ENCODE measurements around the gene STK24. TPM values are rescaled to one million over a fixed set of nuclear protein-coding genes. Genes with fewer than 3 reads are reported as not detected.

Gene STK24
- total RNA-seq, 1 donor from 2014 or later, result 92.3 TPM

- H3K27me3 Mint-ChIP-seq (ENCODE audit: unreplicated experiment), result no peaks in the 10 kb centered on the region
- no peak overlapping the region for H3K27ac Mint-ChIP-seq (ENCODE audit: unreplicated experiment)
- no peaks in the 10 kb centered on the region for H3K36me3 Mint-ChIP-seq (ENCODE audit: low read depth, unreplicated experiment)
- H3K4me3 Mint-ChIP-seq (ENCODE audit: unreplicated experiment), result no peak overlapping the region
- TF ChIP-seq CTCF (IDR thresholded peaks at IDR 0.05; ENCODE audit: unreplicated experiment), result no peak
- no peaks in the 10 kb centered on the region for H3K4me1 Mint-ChIP-seq (ENCODE audit: unreplicated experiment)
- H3K9me3 Mint-ChIP-seq (ENCODE audit: unreplicated experiment), result no peaks in the 10 kb centered on the region
- DNase-seq (ENCODE audit: low spot score), result no peak
Observed at GRCh38 chr13:98613591-98613990, 36.7 kb upstream of the STK24 start.

DNA sequence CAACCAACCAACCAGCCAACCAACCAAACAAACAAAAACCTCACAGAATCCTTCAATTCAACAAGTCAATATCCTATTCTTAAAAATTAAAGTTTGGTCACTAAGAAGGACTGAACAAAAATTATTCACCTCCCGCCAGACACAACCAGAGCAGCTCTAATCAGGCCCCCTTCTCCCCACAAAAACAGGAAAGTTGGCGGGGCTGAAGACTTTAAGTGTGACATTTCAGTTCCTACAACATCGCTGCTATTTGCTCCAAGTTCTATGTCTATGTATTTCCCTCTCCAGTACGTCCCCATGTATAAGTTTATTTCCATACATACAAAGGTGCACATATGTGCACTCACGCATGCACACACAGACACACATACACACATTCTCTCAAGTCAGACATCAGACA is 32.8 kb upstream of the STK24 start:
- Mint-ChIP-seq H3K36me3 (ENCODE audit: low read depth, unreplicated experiment) (no peaks in the 10 kb centered on the region), H3K27ac (ENCODE audit: unreplicated experiment) (no peak overlapping the region), H3K4me3 (ENCODE audit: unreplicated experiment) (no peak overlapping the region), H3K9me3 (ENCODE audit: unreplicated experiment) (no peaks in the 10 kb centered on the region), H3K4me1 (ENCODE audit: unreplicated experiment) (no peaks in the 10 kb centered on the region), H3K27me3 (ENCODE audit: unreplicated experiment) (no peaks in the 10 kb centered on the region)
- no peak for DNase-seq (ENCODE audit: low spot score)
- no peak for TF ChIP-seq CTCF (IDR thresholded peaks at IDR 0.05; ENCODE audit: unreplicated experiment)

- H3K4me1 Mint-ChIP-seq (ENCODE audit: unreplicated experiment), result no peaks in the 10 kb centered on the region
- no peaks in the 10 kb centered on the region for H3K36me3 Mint-ChIP-seq (ENCODE audit: low read depth, unreplicated experiment)
- no peak for DNase-seq (ENCODE audit: low spot score)
- TF ChIP-seq CTCF (IDR thresholded peaks at IDR 0.05; ENCODE audit: unreplicated experiment), result no peak
- no peaks in the 10 kb centered on the region for H3K9me3 Mint-ChIP-seq (ENCODE audit: unreplicated experiment)
- no peak overlapping the region for H3K4me3 Mint-ChIP-seq (ENCODE audit: unreplicated experiment)
- H3K27me3 Mint-ChIP-seq (ENCODE audit: unreplicated experiment), result no peaks in the 10 kb centered on the region
- no peak overlapping the region for H3K27ac Mint-ChIP-seq (ENCODE audit: unreplicated experiment)
Observed at GRCh38 chr13:98606296-98606695, 29.4 kb upstream of the STK24 start.

DNA sequence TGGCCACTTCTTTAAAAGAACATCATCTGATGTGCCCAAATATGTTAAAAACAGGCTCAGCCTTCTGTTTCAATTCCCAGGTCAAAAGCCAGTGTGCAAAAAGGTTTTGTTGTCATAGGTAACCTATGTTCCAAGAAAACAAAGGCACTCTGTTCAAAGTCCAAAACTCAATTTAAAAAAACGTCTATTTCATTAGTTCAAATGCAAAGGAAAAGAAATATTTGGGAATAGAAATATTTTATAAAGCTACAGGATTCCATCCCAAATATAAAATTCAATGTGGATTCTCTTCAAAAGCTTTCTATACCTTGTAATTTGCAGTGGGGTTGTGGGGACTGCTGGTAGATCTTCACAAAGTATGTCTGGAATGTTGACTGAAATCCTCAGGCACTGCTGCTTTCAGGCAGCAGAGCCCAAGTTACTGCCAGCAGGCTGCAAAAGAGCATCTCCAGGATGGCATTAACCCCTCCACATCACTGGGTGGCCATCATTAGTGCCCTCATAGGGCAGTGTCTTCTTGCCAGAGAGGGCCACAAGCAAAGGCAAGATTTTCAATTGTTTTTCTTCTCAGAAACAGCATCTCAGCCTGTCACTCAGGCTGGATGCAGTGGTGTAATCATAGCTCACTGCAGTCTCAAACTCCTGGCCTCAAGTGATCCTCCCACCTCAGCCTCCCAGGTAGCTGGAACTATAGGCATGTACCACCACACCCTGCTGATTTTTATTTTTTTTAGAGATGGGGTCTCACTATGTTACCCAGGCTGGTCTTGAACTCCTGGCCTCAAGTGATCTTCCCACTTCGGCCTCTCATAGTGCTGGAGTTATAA is 22.8 kb upstream of the STK24 start:
- no peaks in the 10 kb centered on the region for H3K36me3 Mint-ChIP-seq (ENCODE audit: low read depth, unreplicated experiment)
- DNase-seq (ENCODE audit: low spot score), result no peak
- TF ChIP-seq CTCF (IDR thresholded peaks at IDR 0.05; ENCODE audit: unreplicated experiment), result no peak
- H3K27me3 Mint-ChIP-seq (ENCODE audit: unreplicated experiment), result no peaks in the 10 kb centered on the region
- no peaks in the 10 kb centered on the region for H3K4me1 Mint-ChIP-seq (ENCODE audit: unreplicated experiment)
- no peak overlapping the region for H3K27ac Mint-ChIP-seq (ENCODE audit: unreplicated experiment)
- H3K4me3 Mint-ChIP-seq (ENCODE audit: unreplicated experiment), result no peak overlapping the region
- no peaks in the 10 kb centered on the region for H3K9me3 Mint-ChIP-seq (ENCODE audit: unreplicated experiment)

DNA sequence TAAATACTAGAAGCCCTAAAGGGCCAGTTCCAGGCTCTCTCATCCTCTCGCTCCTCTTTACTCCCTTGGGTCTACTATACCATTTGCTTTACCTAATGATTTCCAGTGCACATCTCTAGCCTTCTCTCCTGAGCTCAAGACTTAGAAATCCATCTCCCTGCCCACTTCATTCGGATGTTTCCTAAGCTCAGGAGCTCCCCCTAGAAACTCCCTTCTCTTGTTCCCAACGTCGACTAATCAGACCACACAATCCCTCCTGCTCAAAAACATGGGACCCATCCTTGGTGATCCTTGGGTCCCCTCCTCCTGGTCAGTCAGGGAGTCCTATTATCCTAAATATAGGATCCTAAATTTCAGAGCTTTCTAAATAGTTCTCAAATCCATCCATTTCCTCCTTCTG is 21.1 kb upstream of the STK24 start:
- H3K36me3 Mint-ChIP-seq (ENCODE audit: low read depth, unreplicated experiment), result no peaks in the 10 kb centered on the region
- no peak for DNase-seq (ENCODE audit: low spot score)
- no peaks in the 10 kb centered on the region for H3K4me1 Mint-ChIP-seq (ENCODE audit: unreplicated experiment)
- H3K9me3 Mint-ChIP-seq (ENCODE audit: unreplicated experiment), result no peaks in the 10 kb centered on the region
- no peak for TF ChIP-seq CTCF (IDR thresholded peaks at IDR 0.05; ENCODE audit: unreplicated experiment)
- H3K27ac Mint-ChIP-seq (ENCODE audit: unreplicated experiment), result peak overlapping the region; percentile 37
- no peaks in the 10 kb centered on the region for H3K27me3 Mint-ChIP-seq (ENCODE audit: unreplicated experiment)
- no peak overlapping the region for H3K4me3 Mint-ChIP-seq (ENCODE audit: unreplicated experiment)

Data from endothelial cell (in vitro differentiated cells).